ENCODE measurements around the gene CDH13. TPM values are rescaled to one million over a fixed set of nuclear protein-coding genes. Genes with fewer than 3 reads are reported as not detected.

Gene CDH13
- polyA plus RNA-seq, 1 donor from 2014 or later: 3.2 TPM

DNA sequence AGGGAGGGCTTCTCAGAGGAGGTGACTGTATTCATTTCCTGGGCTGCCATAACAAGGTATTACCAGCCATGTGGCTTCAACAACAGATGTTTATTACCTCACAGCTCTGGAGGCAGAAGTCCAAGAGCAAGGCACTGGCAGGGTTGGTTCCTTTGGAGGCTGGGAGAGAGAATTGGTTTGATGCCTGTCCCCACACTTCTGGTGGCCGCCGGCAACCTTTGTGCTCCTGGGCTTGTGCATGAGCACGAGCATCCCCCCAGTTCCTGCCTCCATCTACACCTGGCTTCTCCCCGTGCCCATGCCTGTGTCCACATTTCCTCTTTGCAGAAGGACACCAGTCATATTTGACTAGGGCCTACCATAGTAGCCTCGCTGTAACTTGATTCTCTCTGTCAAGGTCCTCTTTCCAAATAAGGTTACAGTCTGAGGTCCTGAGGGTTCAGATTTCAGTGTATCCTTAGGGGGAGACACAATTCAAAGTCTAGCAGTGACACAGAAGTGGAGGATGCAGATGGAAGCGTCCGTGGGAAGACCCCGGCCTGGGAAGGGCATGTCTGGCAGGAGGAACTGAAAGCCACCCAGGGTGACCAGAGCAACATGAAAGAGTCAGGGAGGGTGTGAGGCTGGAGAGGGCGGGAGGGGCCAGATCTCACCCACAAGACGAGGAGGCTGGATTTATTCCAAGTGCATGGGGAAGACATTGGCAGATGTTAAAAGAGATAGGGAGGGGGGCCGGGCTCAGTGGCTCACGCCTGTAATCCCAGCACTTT is 992.8 kb downstream of the CDH13 start:
- H3K36me3 ChIP-seq (ENCODE audit: insufficient read depth, low read length): no peaks in the 10 kb centered on the region
- H3K4me3 ChIP-seq (ENCODE audit: low read length): no peak overlapping the region
- no peaks in the 10 kb centered on the region for H3F3A ChIP-seq (ENCODE audit: insufficient read depth, low read length, poor library complexity, severe bottlenecking)
- no peak for TF ChIP-seq TAF1 (IDR thresholded peaks at IDR 0.05; ENCODE audit: low read depth)
- H4K20me1 ChIP-seq (ENCODE audit: insufficient read depth): no peaks in the 10 kb centered on the region
- no peaks in the 10 kb centered on the region for H3K9me3 ChIP-seq (ENCODE audit: low read length)
- H3K27ac ChIP-seq (ENCODE audit: low read length): no peak overlapping the region
- no peak overlapping the region for H3K4me2 ChIP-seq (ENCODE audit: low read length)
- H3K9me2 ChIP-seq (ENCODE audit: insufficient read depth, low read length): no peaks in the 10 kb centered on the region
- no peak overlapping the region for H3K9ac ChIP-seq (ENCODE audit: low read length)
- no peaks in the 10 kb centered on the region for H3K79me2 ChIP-seq (replicated peaks; ENCODE audit: insufficient read depth, low read length)
- H3K27me3 ChIP-seq (ENCODE audit: insufficient read depth, low read depth, low read length): no peaks in the 10 kb centered on the region
- no peak overlapping the region for H2AFZ ChIP-seq (ENCODE audit: low read depth, low read length)

GRCh38 chr16:83622010-83622409 is 995.2 kb downstream of the CDH13 start:
- Histone ChIP-seq H3K4me3 (ENCODE audit: low read length) (no peak overlapping the region), H3F3A (ENCODE audit: insufficient read depth, low read length, poor library complexity, severe bottlenecking) (no peaks in the 10 kb centered on the region), H3K9me2 (ENCODE audit: insufficient read depth, low read length) (no peaks in the 10 kb centered on the region), H4K20me1 (ENCODE audit: insufficient read depth) (no peaks in the 10 kb centered on the region), H3K9ac (ENCODE audit: low read length) (no peak overlapping the region), H2AFZ (ENCODE audit: low read depth, low read length) (no peak overlapping the region), H3K27ac (ENCODE audit: low read length) (no peak overlapping the region), H3K36me3 (ENCODE audit: insufficient read depth, low read length) (no peaks in the 10 kb centered on the region), H3K27me3 (ENCODE audit: insufficient read depth, low read depth, low read length) (no peaks in the 10 kb centered on the region), H3K9me3 (ENCODE audit: low read length) (no peaks in the 10 kb centered on the region), H3K79me2 (replicated peaks; ENCODE audit: insufficient read depth, low read length) (no peaks in the 10 kb centered on the region), H3K4me2 (ENCODE audit: low read length) (no peak overlapping the region)
- TF ChIP-seq MXI1 (conservative IDR thresholded peaks at IDR 0.05; ENCODE audit: poor library complexity, severe bottlenecking) (no peak), SMC3 (conservative IDR thresholded peaks at IDR 0.05; ENCODE audit: poor library complexity) (no peak), TAF1 (IDR thresholded peaks at IDR 0.05; ENCODE audit: low read depth) (no peak)
- TF ChIP-seq, protein P1, sequence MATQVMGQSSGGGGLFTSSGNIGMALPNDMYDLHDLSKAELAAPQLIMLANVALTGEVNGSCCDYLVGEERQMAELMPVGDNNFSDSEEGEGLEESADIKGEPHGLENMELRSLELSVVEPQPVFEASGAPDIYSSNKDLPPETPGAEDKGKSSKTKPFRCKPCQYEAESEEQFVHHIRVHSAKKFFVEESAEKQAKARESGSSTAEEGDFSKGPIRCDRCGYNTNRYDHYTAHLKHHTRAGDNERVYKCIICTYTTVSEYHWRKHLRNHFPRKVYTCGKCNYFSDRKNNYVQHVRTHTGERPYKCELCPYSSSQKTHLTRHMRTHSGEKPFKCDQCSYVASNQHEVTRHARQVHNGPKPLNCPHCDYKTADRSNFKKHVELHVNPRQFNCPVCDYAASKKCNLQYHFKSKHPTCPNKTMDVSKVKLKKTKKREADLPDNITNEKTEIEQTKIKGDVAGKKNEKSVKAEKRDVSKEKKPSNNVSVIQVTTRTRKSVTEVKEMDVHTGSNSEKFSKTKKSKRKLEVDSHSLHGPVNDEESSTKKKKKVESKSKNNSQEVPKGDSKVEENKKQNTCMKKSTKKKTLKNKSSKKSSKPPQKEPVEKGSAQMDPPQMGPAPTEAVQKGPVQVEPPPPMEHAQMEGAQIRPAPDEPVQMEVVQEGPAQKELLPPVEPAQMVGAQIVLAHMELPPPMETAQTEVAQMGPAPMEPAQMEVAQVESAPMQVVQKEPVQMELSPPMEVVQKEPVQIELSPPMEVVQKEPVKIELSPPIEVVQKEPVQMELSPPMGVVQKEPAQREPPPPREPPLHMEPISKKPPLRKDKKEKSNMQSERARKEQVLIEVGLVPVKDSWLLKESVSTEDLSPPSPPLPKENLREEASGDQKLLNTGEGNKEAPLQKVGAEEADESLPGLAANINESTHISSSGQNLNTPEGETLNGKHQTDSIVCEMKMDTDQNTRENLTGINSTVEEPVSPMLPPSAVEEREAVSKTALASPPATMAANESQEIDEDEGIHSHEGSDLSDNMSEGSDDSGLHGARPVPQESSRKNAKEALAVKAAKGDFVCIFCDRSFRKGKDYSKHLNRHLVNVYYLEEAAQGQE (IDR thresholded peaks at IDR 0.05; ENCODE audit: borderline replicate concordance): no peak

DNA sequence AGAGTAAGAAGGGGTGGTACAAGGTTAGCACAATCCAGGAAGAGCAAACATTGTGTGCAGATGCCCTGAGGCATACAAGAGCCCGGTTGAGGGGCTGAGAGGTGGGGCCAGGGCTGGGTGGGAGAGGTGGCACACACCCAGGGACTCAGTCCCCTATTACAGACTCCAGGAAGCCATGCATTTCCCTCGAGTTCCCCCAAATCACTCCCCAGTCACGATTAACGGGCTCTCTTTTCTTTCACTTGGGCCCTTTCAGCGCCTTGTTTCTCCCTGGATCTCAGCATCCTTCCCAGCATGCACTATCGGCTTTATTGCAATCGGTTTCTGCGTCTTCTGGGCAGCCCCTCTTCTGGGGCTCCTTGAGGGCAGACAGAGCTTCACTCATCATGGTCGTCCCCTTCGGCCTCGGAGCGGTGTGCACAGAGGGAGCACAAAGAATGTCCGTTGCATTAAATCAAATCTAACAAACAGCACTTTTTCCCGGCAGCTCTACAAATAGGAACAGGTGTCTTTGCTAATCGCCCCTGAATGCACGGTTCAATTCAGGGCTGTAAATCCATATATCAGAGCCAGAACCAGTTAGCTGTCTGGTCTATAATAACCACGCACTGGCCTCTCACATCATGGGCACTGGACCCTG is 996.4 kb downstream of the CDH13 start:
- no peak overlapping the region for H3K27ac ChIP-seq (ENCODE audit: low read length)
- H3K9me2 ChIP-seq (ENCODE audit: insufficient read depth, low read length): no peaks in the 10 kb centered on the region
- H3K79me2 ChIP-seq (replicated peaks; ENCODE audit: insufficient read depth, low read length): no peaks in the 10 kb centered on the region
- H3K36me3 ChIP-seq (ENCODE audit: insufficient read depth, low read length): no peaks in the 10 kb centered on the region
- TF ChIP-seq RAD21 (conservative IDR thresholded peaks at IDR 0.05): no peak
- no peak for TF ChIP-seq EP300 (conservative IDR thresholded peaks at IDR 0.05; ENCODE audit: poor library complexity, severe bottlenecking)
- no peak for TF ChIP-seq SMC3 (conservative IDR thresholded peaks at IDR 0.05; ENCODE audit: poor library complexity)
- no peak for TF ChIP-seq MXI1 (conservative IDR thresholded peaks at IDR 0.05; ENCODE audit: poor library complexity, severe bottlenecking)
- TF ChIP-seq EZH2 (IDR thresholded peaks at IDR 0.05; ENCODE audit: borderline replicate concordance, insufficient read depth, low read length, poor library complexity, severe bottlenecking): no peak
- TF ChIP-seq TAF1 (IDR thresholded peaks at IDR 0.05; ENCODE audit: low read depth): no peak
- no peak for TF ChIP-seq POLR2AphosphoS5 (IDR thresholded peaks at IDR 0.05)
- TF ChIP-seq, protein P1 (IDR thresholded peaks at IDR 0.05; ENCODE audit: borderline replicate concordance): no peak
- TF ChIP-seq, protein P2, sequence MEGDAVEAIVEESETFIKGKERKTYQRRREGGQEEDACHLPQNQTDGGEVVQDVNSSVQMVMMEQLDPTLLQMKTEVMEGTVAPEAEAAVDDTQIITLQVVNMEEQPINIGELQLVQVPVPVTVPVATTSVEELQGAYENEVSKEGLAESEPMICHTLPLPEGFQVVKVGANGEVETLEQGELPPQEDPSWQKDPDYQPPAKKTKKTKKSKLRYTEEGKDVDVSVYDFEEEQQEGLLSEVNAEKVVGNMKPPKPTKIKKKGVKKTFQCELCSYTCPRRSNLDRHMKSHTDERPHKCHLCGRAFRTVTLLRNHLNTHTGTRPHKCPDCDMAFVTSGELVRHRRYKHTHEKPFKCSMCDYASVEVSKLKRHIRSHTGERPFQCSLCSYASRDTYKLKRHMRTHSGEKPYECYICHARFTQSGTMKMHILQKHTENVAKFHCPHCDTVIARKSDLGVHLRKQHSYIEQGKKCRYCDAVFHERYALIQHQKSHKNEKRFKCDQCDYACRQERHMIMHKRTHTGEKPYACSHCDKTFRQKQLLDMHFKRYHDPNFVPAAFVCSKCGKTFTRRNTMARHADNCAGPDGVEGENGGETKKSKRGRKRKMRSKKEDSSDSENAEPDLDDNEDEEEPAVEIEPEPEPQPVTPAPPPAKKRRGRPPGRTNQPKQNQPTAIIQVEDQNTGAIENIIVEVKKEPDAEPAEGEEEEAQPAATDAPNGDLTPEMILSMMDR (IDR thresholded peaks at IDR 0.05; ENCODE audit: poor library complexity, severe bottlenecking): no peak
- H3K9me3 ChIP-seq (ENCODE audit: low read length): no peaks in the 10 kb centered on the region
- no peak overlapping the region for H3K4me3 ChIP-seq (ENCODE audit: low read length)
- H3K4me2 ChIP-seq (ENCODE audit: low read length): no peak overlapping the region
- no peak overlapping the region for H2AFZ ChIP-seq (ENCODE audit: low read depth, low read length)
- H3K9ac ChIP-seq (ENCODE audit: low read length): no peak overlapping the region
- H3K27me3 ChIP-seq (ENCODE audit: insufficient read depth, low read depth, low read length): no peaks in the 10 kb centered on the region
- no peaks in the 10 kb centered on the region for H4K20me1 ChIP-seq (ENCODE audit: insufficient read depth)
- H3F3A ChIP-seq (ENCODE audit: insufficient read depth, low read length, poor library complexity, severe bottlenecking): no peaks in the 10 kb centered on the region

Data from neural cell (in vitro differentiated cells).